ENCODE measurements around the gene NKIRAS2.

NKIRAS2 gene

DNA sequence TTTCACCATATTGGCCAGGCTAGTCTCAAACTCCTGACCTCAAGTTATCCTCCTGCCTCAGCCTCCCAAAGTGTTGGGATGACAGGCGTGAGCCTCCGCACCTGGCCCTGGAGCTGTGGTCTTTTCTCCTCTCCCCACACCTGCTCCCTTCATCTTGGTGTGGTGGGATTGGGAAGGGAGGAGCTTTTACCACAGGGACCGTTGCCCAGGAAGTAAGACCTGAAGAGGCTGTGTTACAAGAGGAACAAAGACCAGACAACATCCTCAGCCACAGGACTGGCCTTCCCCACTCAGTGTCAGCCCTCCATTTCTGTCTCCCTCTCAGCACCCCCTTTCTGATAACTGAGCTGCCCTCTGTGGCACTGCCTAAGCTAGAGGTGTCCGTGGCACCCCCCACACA, 39.9 kb downstream of the NKIRAS2 start:
- no peak for TF ChIP-seq ZNF8 (CRISPR knock-in tag; IDR thresholded peaks at IDR 0.05)
- TF ChIP-seq ZNF70 (CRISPR knock-in tag; IDR thresholded peaks at IDR 0.05): no peak
- TF ChIP-seq ZNF565 (CRISPR knock-in tag; conservative IDR thresholded peaks at IDR 0.05; ENCODE audit: low read depth): no peak
- no peak for TF ChIP-seq ZFP3 (CRISPR knock-in tag; IDR thresholded peaks at IDR 0.05)
- TF ChIP-seq OSR1 (CRISPR knock-in tag; IDR thresholded peaks at IDR 0.05): no peak
- TF ChIP-seq ZC3H10 (CRISPR knock-in tag; IDR thresholded peaks at IDR 0.05): no peak
- TF ChIP-seq SNAI2 (CRISPR knock-in tag; IDR thresholded peaks at IDR 0.05): no peak
- TF ChIP-seq ISL1 (CRISPR knock-in tag; IDR thresholded peaks at IDR 0.05): no peak
- no peak for TF ChIP-seq TOX (CRISPR knock-in tag; IDR thresholded peaks at IDR 0.05; ENCODE audit: borderline replicate concordance)
- TF ChIP-seq, protein P1, sequence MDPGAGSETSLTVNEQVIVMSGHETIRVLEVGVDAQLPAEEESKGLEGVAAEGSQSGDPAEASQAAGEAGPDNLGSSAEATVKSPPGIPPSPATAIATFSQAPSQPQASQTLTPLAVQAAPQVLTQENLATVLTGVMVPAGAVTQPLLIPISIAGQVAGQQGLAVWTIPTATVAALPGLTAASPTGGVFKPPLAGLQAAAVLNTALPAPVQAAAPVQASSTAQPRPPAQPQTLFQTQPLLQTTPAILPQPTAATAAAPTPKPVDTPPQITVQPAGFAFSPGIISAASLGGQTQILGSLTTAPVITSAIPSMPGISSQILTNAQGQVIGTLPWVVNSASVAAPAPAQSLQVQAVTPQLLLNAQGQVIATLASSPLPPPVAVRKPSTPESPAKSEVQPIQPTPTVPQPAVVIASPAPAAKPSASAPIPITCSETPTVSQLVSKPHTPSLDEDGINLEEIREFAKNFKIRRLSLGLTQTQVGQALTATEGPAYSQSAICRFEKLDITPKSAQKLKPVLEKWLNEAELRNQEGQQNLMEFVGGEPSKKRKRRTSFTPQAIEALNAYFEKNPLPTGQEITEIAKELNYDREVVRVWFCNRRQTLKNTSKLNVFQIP (CRISPR knock-in tag; IDR thresholded peaks at IDR 0.05; ENCODE audit: borderline replicate concordance, low read depth): no peak
- no peak for TF ChIP-seq CSDC2 (CRISPR knock-in tag; IDR thresholded peaks at IDR 0.05)
- TF ChIP-seq RARB (CRISPR knock-in tag; IDR thresholded peaks at IDR 0.05): no peak
- no peak for ATAC-seq

DNA sequence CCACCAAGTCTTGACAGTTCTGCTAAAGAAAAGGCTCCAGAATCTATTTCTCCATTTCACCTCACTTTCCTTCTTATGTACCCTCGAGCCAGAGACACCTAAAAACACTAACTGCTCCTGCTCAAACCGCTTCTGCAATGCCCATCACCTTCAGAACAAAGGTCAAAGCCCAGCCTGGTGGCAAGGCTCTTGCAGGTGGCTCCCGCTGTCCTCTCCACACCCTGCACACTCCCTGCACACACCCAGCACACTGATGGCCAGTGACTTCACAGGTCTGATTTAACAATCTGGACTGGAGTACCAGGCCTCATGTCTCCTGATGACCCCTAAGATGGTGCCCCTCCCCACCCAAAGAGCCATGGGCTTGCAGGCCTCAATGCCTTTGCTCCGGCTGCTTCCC, 40.3 kb downstream of the NKIRAS2 start:
- ATAC-seq: no peak
- TF ChIP-seq PPARA (CRISPR knock-in tag; IDR thresholded peaks at IDR 0.05; ENCODE audit: borderline replicate concordance) (no peak), ZNF70 (CRISPR knock-in tag; IDR thresholded peaks at IDR 0.05) (no peak), RARB (CRISPR knock-in tag; IDR thresholded peaks at IDR 0.05) (no peak)
- TF ChIP-seq, protein P2, sequence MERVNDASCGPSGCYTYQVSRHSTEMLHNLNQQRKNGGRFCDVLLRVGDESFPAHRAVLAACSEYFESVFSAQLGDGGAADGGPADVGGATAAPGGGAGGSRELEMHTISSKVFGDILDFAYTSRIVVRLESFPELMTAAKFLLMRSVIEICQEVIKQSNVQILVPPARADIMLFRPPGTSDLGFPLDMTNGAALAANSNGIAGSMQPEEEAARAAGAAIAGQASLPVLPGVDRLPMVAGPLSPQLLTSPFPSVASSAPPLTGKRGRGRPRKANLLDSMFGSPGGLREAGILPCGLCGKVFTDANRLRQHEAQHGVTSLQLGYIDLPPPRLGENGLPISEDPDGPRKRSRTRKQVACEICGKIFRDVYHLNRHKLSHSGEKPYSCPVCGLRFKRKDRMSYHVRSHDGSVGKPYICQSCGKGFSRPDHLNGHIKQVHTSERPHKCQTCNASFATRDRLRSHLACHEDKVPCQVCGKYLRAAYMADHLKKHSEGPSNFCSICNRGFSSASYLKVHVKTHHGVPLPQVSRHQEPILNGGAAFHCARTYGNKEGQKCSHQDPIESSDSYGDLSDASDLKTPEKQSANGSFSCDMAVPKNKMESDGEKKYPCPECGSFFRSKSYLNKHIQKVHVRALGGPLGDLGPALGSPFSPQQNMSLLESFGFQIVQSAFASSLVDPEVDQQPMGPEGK (CRISPR knock-in tag; IDR thresholded peaks at IDR 0.05; ENCODE audit: borderline replicate concordance): no peak
- TF ChIP-seq, protein P3, sequence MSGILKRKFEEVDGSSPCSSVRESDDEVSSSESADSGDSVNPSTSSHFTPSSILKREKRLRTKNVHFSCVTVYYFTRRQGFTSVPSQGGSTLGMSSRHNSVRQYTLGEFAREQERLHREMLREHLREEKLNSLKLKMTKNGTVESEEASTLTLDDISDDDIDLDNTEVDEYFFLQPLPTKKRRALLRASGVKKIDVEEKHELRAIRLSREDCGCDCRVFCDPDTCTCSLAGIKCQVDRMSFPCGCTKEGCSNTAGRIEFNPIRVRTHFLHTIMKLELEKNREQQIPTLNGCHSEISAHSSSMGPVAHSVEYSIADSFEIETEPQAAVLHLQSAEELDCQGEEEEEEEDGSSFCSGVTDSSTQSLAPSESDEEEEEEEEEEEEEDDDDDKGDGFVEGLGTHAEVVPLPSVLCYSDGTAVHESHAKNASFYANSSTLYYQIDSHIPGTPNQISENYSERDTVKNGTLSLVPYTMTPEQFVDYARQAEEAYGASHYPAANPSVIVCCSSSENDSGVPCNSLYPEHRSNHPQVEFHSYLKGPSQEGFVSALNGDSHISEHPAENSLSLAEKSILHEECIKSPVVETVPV (CRISPR knock-in tag; IDR thresholded peaks at IDR 0.05): no peak
- TF ChIP-seq, protein P1 (CRISPR knock-in tag; IDR thresholded peaks at IDR 0.05; ENCODE audit: borderline replicate concordance, low read depth): no peak

DNA sequence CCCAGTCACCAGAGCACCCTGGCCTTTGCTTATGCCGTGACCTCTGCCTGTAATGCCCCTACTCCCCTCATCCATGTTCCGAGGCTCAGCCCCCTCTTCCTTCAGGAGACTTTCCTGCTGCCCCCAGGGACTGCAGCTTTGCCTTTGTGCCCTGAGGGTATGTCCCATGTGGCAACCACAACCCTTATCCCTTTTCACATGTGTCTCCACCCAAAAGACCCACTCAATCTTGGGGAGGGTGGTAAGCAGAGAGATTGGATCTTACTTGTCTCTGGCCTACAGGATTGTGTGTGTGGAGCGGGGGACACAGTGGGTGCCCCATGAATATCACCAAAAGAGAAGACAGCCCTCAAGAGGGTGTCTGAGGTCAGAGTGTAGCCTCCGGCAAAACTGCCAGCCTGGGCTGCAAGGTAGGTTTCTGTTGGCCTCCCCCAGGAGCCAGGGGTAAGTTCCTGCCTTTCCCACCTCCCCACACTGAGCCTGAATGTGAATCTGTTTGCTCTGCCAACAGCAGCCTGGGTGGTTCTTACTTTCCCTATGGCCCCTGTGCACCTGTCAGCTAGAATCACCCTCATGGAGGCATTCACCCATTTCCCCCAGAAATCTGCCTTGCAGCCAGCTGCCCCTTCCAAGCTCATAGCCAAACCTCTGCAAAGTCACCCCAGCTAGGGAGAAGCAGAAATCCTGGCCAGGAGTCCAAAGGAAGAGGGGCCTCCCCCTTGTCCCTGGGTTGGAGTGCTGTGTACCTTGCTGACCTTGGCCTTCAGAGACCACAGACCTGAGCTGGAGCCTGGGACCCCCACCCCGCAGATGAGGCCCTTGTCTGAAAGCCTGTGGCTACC, 42.0 kb downstream of the NKIRAS2 start:
- ATAC-seq: no peak
- TF ChIP-seq ZNF565 (CRISPR knock-in tag; conservative IDR thresholded peaks at IDR 0.05; ENCODE audit: low read depth): no peak
- TF ChIP-seq RARB (CRISPR knock-in tag; IDR thresholded peaks at IDR 0.05): no peak
- no peak for TF ChIP-seq GLIS3 (CRISPR knock-in tag; IDR thresholded peaks at IDR 0.05)
- TF ChIP-seq OSR1 (CRISPR knock-in tag; IDR thresholded peaks at IDR 0.05): no peak
- TF ChIP-seq, protein P3 (CRISPR knock-in tag; IDR thresholded peaks at IDR 0.05): no peak
- no peak for TF ChIP-seq ESRRG (CRISPR knock-in tag; IDR thresholded peaks at IDR 0.05)
- TF ChIP-seq ZNF8 (CRISPR knock-in tag; IDR thresholded peaks at IDR 0.05): no peak
- TF ChIP-seq ZC3H10 (CRISPR knock-in tag; IDR thresholded peaks at IDR 0.05): no peak
- TF ChIP-seq TCF4 (CRISPR knock-in tag; IDR thresholded peaks at IDR 0.05; ENCODE audit: borderline replicate concordance): no peak
- TF ChIP-seq, protein P1 (CRISPR knock-in tag; IDR thresholded peaks at IDR 0.05; ENCODE audit: borderline replicate concordance, low read depth): no peak
- TF ChIP-seq, protein P4, sequence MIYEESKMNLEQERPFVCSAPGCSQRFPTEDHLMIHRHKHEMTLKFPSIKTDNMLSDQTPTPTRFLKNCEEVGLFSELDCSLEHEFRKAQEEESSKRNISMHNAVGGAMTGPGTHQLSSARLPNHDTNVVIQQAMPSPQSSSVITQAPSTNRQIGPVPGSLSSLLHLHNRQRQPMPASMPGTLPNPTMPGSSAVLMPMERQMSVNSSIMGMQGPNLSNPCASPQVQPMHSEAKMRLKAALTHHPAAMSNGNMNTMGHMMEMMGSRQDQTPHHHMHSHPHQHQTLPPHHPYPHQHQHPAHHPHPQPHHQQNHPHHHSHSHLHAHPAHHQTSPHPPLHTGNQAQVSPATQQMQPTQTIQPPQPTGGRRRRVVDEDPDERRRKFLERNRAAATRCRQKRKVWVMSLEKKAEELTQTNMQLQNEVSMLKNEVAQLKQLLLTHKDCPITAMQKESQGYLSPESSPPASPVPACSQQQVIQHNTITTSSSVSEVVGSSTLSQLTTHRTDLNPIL (CRISPR knock-in tag; IDR thresholded peaks at IDR 0.05; ENCODE audit: low read depth): no peak
- no peak for TF ChIP-seq PPARA (CRISPR knock-in tag; IDR thresholded peaks at IDR 0.05; ENCODE audit: borderline replicate concordance)
- TF ChIP-seq, protein P2 (CRISPR knock-in tag; IDR thresholded peaks at IDR 0.05; ENCODE audit: borderline replicate concordance): no peak
